Measurements from ENCODE around the gene MCTP1. TPM values are rescaled to one million over a fixed set of nuclear protein-coding genes. Genes with fewer than 3 reads are reported as not detected.

MCTP1 gene
- total and polyA plus RNA-seq, 2 of the 8 experiments (the other 6 are each of a cell fraction or from before 2014, with no cell fraction given) = 0.56 to 3.4 TPM

DNA sequence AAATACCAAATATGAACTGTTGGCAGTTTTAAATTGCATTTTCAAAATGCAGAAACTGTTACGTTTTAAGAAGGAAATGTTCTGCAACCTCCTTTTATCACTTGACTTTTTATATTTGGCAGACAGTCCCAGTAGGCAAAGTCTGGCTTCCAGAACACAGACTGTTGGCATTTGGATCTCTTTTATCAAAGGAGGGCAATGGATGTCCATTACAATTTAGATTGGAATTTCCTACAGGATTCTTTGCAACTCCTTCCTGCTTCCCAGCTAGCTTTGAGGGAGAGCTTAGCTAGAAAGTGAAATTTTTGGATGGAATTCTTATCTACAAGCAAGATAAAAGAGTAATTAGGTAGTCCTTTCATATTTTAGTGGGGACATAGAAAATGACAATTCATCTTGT lies 523.8 kb downstream of the MCTP1 start:
- no peak overlapping the region for H3K18ac ChIP-seq (ENCODE audit: extremely low read depth, low read length)
- no peaks in the 10 kb centered on the region for H3K36me3 ChIP-seq (ENCODE audit: control insufficient read depth in 2 of 4, insufficient read depth in 4 of 4, low read length in 3 of 4)
- H4K5ac ChIP-seq (ENCODE audit: insufficient read length, low read depth, low read length) = no peak overlapping the region
- no peak overlapping the region for H3K9ac ChIP-seq (replicated peaks in 1 of 4; ENCODE audit: extremely low read depth in 1 of 4, low read depth in 3 of 4, low read length in 3 of 4)
- no peak overlapping the region for H2AFZ ChIP-seq (ENCODE audit: low read length)
- no peak overlapping the region for H3K27ac ChIP-seq (ENCODE audit: low read depth, low read length)
- no peaks in the 10 kb centered on the region for H3K27me3 ChIP-seq (replicated peaks in 1 of 4; ENCODE audit: control insufficient read depth in 3 of 4, extremely low read depth in 1 of 4, insufficient read depth in 3 of 4, low read length in 3 of 4)
- no peaks in the 10 kb centered on the region for H3K4me1 ChIP-seq (replicated peaks in 1 of 4; ENCODE audit: control insufficient read depth in 3 of 4, insufficient read depth in 4 of 4, low read length in 3 of 4)
- H3K4ac ChIP-seq (replicated peaks; ENCODE audit: insufficient read length, low read depth, low read length) = no peak overlapping the region
- H2BK20ac ChIP-seq (ENCODE audit: low read length) = no peak overlapping the region
- WGBS, 2 experiments (ENCODE audit: extremely low coverage in 1 of 2, insufficient coverage in 1 of 2, insufficient read length in 1 of 2, insufficient replicate concordance in 2 of 2, low coverage in 1 of 2, low lambda C conversion rate in 2 of 2, missing lambda C conversion rate in 1 of 2) = 61% methylated on average over 1 of the region's 1 CpG; no CpG with 5 or more reads in 1 of the 2 experiments
- no peak overlapping the region for H2BK12ac ChIP-seq (ENCODE audit: low read depth, low read length)
- H2BK120ac ChIP-seq (replicated peaks; ENCODE audit: low read depth, low read length) = no peak overlapping the region
- H4K91ac ChIP-seq (replicated peaks; ENCODE audit: insufficient read length, low read length) = no peak overlapping the region
- no peak overlapping the region for H3K4me2 ChIP-seq (ENCODE audit: insufficient read depth in 1 of 2, low read depth in 2 of 2, low read length in 2 of 2)
- H2BK15ac ChIP-seq (ENCODE audit: low read length) = no peak overlapping the region
- H3K23ac ChIP-seq (ENCODE audit: insufficient read length) = no peak overlapping the region
- ChIA-PET CTCF (ENCODE audit: partially characterized antibody) (interaction anchor here (2.3 kb wide), 1 partner anchor 51 kb away, joined by 8 read pairs; no protein-coding TSS in a partner anchor), POLR2A (ENCODE audit: partially characterized antibody) (no interaction called here)
- no peak for FAIRE-seq
- no peak for DNase-seq (ENCODE audit: low read depth in 1 of 2, low spot score in 2 of 2)
- no peaks in the 10 kb centered on the region for H3K79me1 ChIP-seq (ENCODE audit: low read depth, low read length)
- H4K20me1 ChIP-seq (replicated peaks in 1 of 2; ENCODE audit: control insufficient read depth in 1 of 2, insufficient read depth in 2 of 2, low read length in 2 of 2) = no peaks in the 10 kb centered on the region
- H3K4me3 ChIP-seq (ENCODE audit: extremely low read depth in 1 of 4, insufficient read depth in 2 of 4, low read depth in 3 of 4, low read length in 4 of 4) = no peak overlapping the region
- H3K56ac ChIP-seq (replicated peaks; ENCODE audit: insufficient read length, low read depth, low read length) = no peak overlapping the region
- no peak overlapping the region for H2AK5ac ChIP-seq (ENCODE audit: low read depth, low read length)
- no peak overlapping the region for H3K14ac ChIP-seq (ENCODE audit: insufficient read length)
- TF ChIP-seq KDM5A (IDR thresholded peaks at IDR 0.05; ENCODE audit: low read length) (no peak), GABPA (IDR thresholded peaks at IDR 0.05; ENCODE audit: borderline replicate concordance, insufficient read depth, low read length) (no peak), CBX5 (IDR thresholded peaks at IDR 0.05; ENCODE audit: low read depth, low read length) (no peak), EZH2 (IDR thresholded peaks at IDR 0.05; ENCODE audit: low read depth, low read length, severe bottlenecking) (no peak)
- H3K9me3 ChIP-seq (ENCODE audit: insufficient read depth in 2 of 2, low read depth in 1 of 2, low read length in 1 of 2) = no peaks in the 10 kb centered on the region
- no peaks in the 10 kb centered on the region for H3K79me2 ChIP-seq (ENCODE audit: control insufficient read depth in 1 of 2, insufficient read depth in 2 of 2, low read length in 2 of 2)
- H4K8ac ChIP-seq (ENCODE audit: extremely low read depth, insufficient read depth, low read length) = no peak overlapping the region
- H2BK5ac ChIP-seq (ENCODE audit: low read depth, low read length) = no peak overlapping the region
- H3K23me2 ChIP-seq (ENCODE audit: low read depth, low read length) = no peaks in the 10 kb centered on the region

Measured in H1 (cell line).